Diencephalon (tissue), 1 donor: ENCODE measurements around the gene GPAT2. TPM values are rescaled to one million over a fixed set of nuclear protein-coding genes. Genes with fewer than 3 reads are reported as not detected.

Experiments
- small RNA-seq: library from RNA; depleted of rRNA; stranded (forward); fragments of <200 nt; gene quantifications from one replicate; pipeline ENCODE3, GENCODE V24; 2014
- total RNA-seq: library from RNA; depleted of rRNA; stranded (reverse); fragments of >200 nt; gene quantifications from one replicate; pipeline ENCODE4 v1.2.3, GENCODE V29; 2014

Gene GPAT2, protein sequence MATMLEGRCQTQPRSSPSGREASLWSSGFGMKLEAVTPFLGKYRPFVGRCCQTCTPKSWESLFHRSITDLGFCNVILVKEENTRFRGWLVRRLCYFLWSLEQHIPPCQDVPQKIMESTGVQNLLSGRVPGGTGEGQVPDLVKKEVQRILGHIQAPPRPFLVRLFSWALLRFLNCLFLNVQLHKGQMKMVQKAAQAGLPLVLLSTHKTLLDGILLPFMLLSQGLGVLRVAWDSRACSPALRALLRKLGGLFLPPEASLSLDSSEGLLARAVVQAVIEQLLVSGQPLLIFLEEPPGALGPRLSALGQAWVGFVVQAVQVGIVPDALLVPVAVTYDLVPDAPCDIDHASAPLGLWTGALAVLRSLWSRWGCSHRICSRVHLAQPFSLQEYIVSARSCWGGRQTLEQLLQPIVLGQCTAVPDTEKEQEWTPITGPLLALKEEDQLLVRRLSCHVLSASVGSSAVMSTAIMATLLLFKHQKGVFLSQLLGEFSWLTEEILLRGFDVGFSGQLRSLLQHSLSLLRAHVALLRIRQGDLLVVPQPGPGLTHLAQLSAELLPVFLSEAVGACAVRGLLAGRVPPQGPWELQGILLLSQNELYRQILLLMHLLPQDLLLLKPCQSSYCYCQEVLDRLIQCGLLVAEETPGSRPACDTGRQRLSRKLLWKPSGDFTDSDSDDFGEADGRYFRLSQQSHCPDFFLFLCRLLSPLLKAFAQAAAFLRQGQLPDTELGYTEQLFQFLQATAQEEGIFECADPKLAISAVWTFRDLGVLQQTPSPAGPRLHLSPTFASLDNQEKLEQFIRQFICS
- total RNA-seq: 2.3 TPM

DNA sequence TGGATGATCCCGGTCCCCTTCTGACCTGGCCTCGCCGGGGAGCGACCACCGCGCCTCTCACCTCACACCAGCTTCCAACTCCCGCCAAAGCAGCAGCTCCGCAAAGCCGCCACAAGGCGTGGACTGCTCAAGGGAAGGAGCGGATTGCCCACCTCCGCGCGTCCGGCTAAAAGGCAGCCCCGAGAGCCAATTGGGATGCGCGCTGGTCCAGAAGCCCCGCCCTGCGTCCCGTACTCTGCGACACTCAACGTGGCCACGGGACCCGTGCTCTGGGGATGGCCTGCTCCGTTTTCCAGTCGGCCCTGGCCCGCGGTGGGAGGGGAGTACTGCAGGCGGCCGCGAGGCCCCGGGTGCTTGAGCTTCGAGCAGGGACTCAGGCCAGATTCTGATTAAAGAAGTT lies at the start of gene GPAT2:
TSS of gene GPAT2 (minus strand) at position 125 of the 400 bp plus-strand sequence. CDS start 2,557 bp downstream, outside the sequence.

DNA sequence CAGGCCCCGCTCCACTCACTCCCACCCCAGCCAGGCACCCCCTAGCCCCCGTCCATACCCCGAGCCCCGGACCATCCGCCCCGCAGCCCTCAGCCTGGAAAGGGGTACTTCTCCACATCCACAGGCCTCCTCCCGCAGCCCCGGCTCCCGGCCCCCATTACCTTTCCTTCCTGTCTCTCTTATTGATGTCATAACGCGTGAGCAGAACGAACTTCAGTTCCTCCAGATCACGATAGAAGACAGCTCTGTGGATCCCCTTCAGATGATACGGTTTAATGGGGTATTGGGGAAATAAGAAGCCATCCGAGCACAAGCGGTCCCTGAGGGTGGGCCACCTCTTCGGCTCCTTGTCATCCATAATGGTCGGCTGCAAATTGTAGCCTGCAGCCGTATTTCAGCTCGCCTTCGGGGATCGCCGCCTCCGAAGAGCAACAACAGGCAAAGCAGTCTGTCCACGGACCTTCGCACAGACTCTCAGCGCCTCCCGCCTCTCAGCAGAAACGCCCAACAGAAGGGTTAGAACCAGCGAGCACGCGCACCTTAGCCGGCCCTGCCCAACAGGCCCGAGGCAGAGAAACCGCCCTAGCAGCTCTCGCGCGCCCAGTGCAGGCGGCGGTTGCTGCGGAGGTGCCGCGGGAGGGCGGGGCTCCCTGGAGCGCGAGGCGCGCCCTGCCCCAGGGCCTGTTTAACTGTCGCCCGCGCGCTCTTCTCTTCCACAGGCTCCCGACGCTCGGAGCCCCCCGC lies 43.2 kb downstream of the GPAT2 start, which contains the start of gene ANKRD36C:
TSS of gene ANKRD36C (minus strand) at position 474 of the 744 bp plus-strand sequence. CDS start at position 358, 116 bp downstream.

Small RNAs within 50 kb of the gene (small RNA-seq; reads per million reads assigned to genes)
- not detected for gene RN7SL210P

Other genes with a start within 250 kb of the GPAT2 start
- gene ANKRD36C, start 43.1 kb downstream of the GPAT2 start, total RNA-seq: 214 TPM
- 0.46 TPM for gene ADRA2B, start 81.7 kb upstream of the GPAT2 start, total RNA-seq
- not detected for gene ASTL, start 103.6 kb upstream of the GPAT2 start, total RNA-seq
- 5.5 TPM for gene DUSP2, start 110.5 kb upstream of the GPAT2 start, total RNA-seq
- 148 TPM for gene STARD7, start 173.9 kb upstream of the GPAT2 start, total RNA-seq
- 26.8 TPM for gene TMEM127, start 231.1 kb upstream of the GPAT2 start, total RNA-seq
- 73.4 TPM for gene CIAO1, start 231.3 kb upstream of the GPAT2 start, total RNA-seq